HG03575 (cell line): Measurements from ENCODE around the gene PDE5A.
"Not testable (repeated sequence)": the region's sequence is repeated elsewhere in the genome, so short reads cannot be mapped to it uniquely, and the experiment has no call there.

Experiments
- ATAC-seq: cut with Tn5 transposase; IDR thresholded peaks from one replicate; pipeline ENCODE4 v1.9.1; 2021; ENCODE audit not compliant: unreplicated experiment, insufficient number of reproducible peaks, low FRiP score; ENCODE audit errors: extremely low read depth

PDE5A gene

GRCh38 chr4:119628281-119629141 is at the start of gene PDE5A:
Gene PDE5A (minus strand): TSS chr4:119628804. CDS start chr4:119628671, 133 bp downstream.
- ATAC-seq: peak; percentile 67

GRCh38 chr4:119676101-119676500 is 47.5 kb upstream of the PDE5A start:
- no peak for ATAC-seq

- no peak for ATAC-seq
These were observed 46.8 kb upstream of the PDE5A start for GRCh38 chr4:119675391-119675790.

GRCh38 chr4:119672938-119673337 is 44.3 kb upstream of the PDE5A start:
- ATAC-seq: no peak

- no peak for ATAC-seq
These were observed 43.5 kb upstream of the PDE5A start for GRCh38 chr4:119672086-119672485.

- ATAC-seq: no peak
These were observed 42.6 kb upstream of the PDE5A start for GRCh38 chr4:119671205-119671604.

GRCh38 chr4:119667802-119668201 is 39.2 kb upstream of the PDE5A start:
- no peak for ATAC-seq

GRCh38 chr4:119666653-119667091 is 38.1 kb upstream of the PDE5A start:
- no peak for ATAC-seq

GRCh38 chr4:119665752-119666151 is 37.1 kb upstream of the PDE5A start:
- ATAC-seq: no peak

- no peak for ATAC-seq
These were observed 35.7 kb upstream of the PDE5A start for GRCh38 chr4:119664168-119664907.

GRCh38 chr4:119663160-119663788 is 34.7 kb upstream of the PDE5A start:
- no peak for ATAC-seq

- not testable (repeated sequence) for ATAC-seq
These were observed 34.0 kb upstream of the PDE5A start for GRCh38 chr4:119662612-119663011.

- no peak for ATAC-seq
These were observed 32.6 kb upstream of the PDE5A start for GRCh38 chr4:119661231-119661630.

GRCh38 chr4:119659576-119659975 is 31.0 kb upstream of the PDE5A start:
- no peak for ATAC-seq

- ATAC-seq: no peak
These were observed 28.6 kb upstream of the PDE5A start for GRCh38 chr4:119657111-119657611.

- ATAC-seq: no peak
These were observed 27.7 kb upstream of the PDE5A start for GRCh38 chr4:119656342-119656741.

- ATAC-seq: no peak
These were observed 26.7 kb upstream of the PDE5A start for GRCh38 chr4:119655111-119655837.

GRCh38 chr4:119653990-119654389 is 25.4 kb upstream of the PDE5A start:
- ATAC-seq: no peak

GRCh38 chr4:119652998-119653397 is 24.4 kb upstream of the PDE5A start:
- ATAC-seq: no peak
